HL-60 (cell line): Measurements from ENCODE around the gene LRPAP1.
"Not testable (repeated sequence)": the region's sequence is repeated elsewhere in the genome, so short reads cannot be mapped to it uniquely, and the experiment has no call there.

Source experiments
- DNase-seq, 2 experiments: peaks; one replicate each; pipeline ENCODE4 v3.0.0-alpha.2; 2010 to 2020; ENCODE audit warnings: low read depth in 1 of 2, low spot score in 1 of 2
- H3K27ac ChIP-seq: fragments of 250-450 bp; sonication (Bioruptor Pico); replicated peaks from 2 replicates; pipeline ENCODE4 v1.5.1; 2020; ENCODE audit warnings: mild to moderate bottlenecking, moderate library complexity
- H3K27me3 ChIP-seq: fragments of 250-450 bp; sonication (Bioruptor Pico); 2 replicates; pipeline ENCODE4 v1.5.1; 2021; ENCODE audit warnings: mild to moderate bottlenecking, moderate library complexity; ENCODE audit not compliant: insufficient read depth, poor library complexity, severe bottlenecking
- H3K4me3 ChIP-seq: replicated peaks from 2 replicates; pipeline ENCODE4 v1.5.1; 2011; ENCODE audit warnings: mild to moderate bottlenecking, control low read depth, low read length; ENCODE audit not compliant: insufficient read depth
- CTCF ChIP-seq: IDR thresholded peaks from one replicate; pipeline ENCODE4 v1.5.1; 2011; ENCODE audit warnings: low read length, control low read depth, inconsistent platforms; ENCODE audit not compliant: insufficient read depth
- GABPA ChIP-seq: IDR thresholded peaks from 2 replicates; pipeline ENCODE4 v1.6.1; 2012; ENCODE audit warnings: low read depth
- POLR2AphosphoS5 ChIP-seq: IDR thresholded peaks from 2 replicates; pipeline ENCODE4 v1.6.1; 2012; ENCODE audit warnings: low read depth
- REST ChIP-seq: IDR thresholded peaks from 2 replicates; pipeline ENCODE4 v1.6.1; 2012; ENCODE audit warnings: low read depth; ENCODE audit not compliant: insufficient replicate concordance
- SPI1 ChIP-seq: IDR thresholded peaks from 2 replicates; pipeline ENCODE4 v1.6.1; 2012; ENCODE audit warnings: low read depth, mild to moderate bottlenecking, borderline replicate concordance

LRPAP1 gene

GRCh38 chr4:3513807-3514206 lies 18.4 kb downstream of the LRPAP1 start:
- no peak overlapping the region for H3K4me3 ChIP-seq
- no peak overlapping the region for H3K27ac ChIP-seq
- DNase-seq, result no peak
- TF ChIP-seq SPI1 (no peak), POLR2AphosphoS5 (no peak), REST (no peak), CTCF (no peak), GABPA (no peak)
- H3K27me3 ChIP-seq, result no peaks in the 10 kb centered on the region

- TF ChIP-seq SPI1, result no peak
- no peak for TF ChIP-seq GABPA
- Histone ChIP-seq H3K27me3 (no peaks in the 10 kb centered on the region), H3K27ac (no peak overlapping the region), H3K4me3 (no peak overlapping the region)
- DNase-seq, result no peak
These were observed 19.5 kb downstream of the LRPAP1 start for GRCh38 chr4:3512719-3513118.

- no peak overlapping the region for H3K27ac ChIP-seq
- no peak overlapping the region for H3K4me3 ChIP-seq
- H3K27me3 ChIP-seq, result no peaks in the 10 kb centered on the region
- no peak for TF ChIP-seq GABPA
- TF ChIP-seq REST, result no peak
- no peak for TF ChIP-seq SPI1
- no peak for TF ChIP-seq CTCF
- no peak for TF ChIP-seq POLR2AphosphoS5
- DNase-seq, result no peak
These were observed 19.9 kb downstream of the LRPAP1 start for GRCh38 chr4:3512279-3512678.

GRCh38 chr4:3511601-3512000 lies 20.6 kb downstream of the LRPAP1 start:
- not testable (repeated sequence) for H3K4me3 ChIP-seq, H3K27me3 ChIP-seq, DNase-seq, H3K27ac ChIP-seq

GRCh38 chr4:3511187-3511586 lies 21.0 kb downstream of the LRPAP1 start:
- TF ChIP-seq SPI1 (no peak), REST (no peak), POLR2AphosphoS5 (no peak), GABPA (no peak), CTCF (no peak)
- H3K27ac ChIP-seq, result no peak overlapping the region

More at GRCh38 chr4:3511187-3511586, 21.0 kb downstream of the LRPAP1 start:
- no peaks in the 10 kb centered on the region for H3K27me3 ChIP-seq
- H3K4me3 ChIP-seq, result no peak overlapping the region
- no peak for DNase-seq
